Measurements from ENCODE around the gene TSKS. TPM values are rescaled to one million over a fixed set of nuclear protein-coding genes. Genes with fewer than 3 reads are reported as not detected.

TSKS gene
- total RNA-seq, 1 donor from 2014 or later = not detected

- H3K4me1 ChIP-seq = peaks cover 10 to 13% of the 10 kb centered on the region in 2 donors
- H3K9me3 ChIP-seq = no peaks in the 10 kb centered on the region
- intact Hi-C loops (cut with DNase I) = no loop called here
- H3K36me3 ChIP-seq = peaks cover 0 to 9% of the 10 kb centered on the region in 2 donors
- no peak for TF ChIP-seq CTCF (IDR thresholded peaks at IDR 0.05)
- H3K4me3 ChIP-seq = no peak overlapping the region
- no peaks in the 10 kb centered on the region for H3K27me3 ChIP-seq
- no peak for DNase-seq (ENCODE audit: low spot score in 2 of 2)
- H3K27ac ChIP-seq = no peak overlapping the region
Measured at GRCh38 chr19:49771674-49772139, 8.6 kb upstream of the TSKS start.

- Histone ChIP-seq H3K27ac (no peak overlapping the region), H3K36me3 (peaks cover 0 to 3% of the 10 kb centered on the region in 2 donors), H3K4me3 (no peak overlapping the region), H3K4me1 (peaks cover 10 to 16% of the 10 kb centered on the region in 2 donors), H3K9me3 (no peaks in the 10 kb centered on the region), H3K27me3 (no peaks in the 10 kb centered on the region)
- intact Hi-C loops (cut with DNase I) = no loop called here
- DNase-seq (ENCODE audit: low spot score in 2 of 2) = no peak
- TF ChIP-seq CTCF (IDR thresholded peaks at IDR 0.05) = no peak
Measured at GRCh38 chr19:49770529-49770928, 7.4 kb upstream of the TSKS start.

- Histone ChIP-seq H3K36me3 (peaks cover 0 to 3% of the 10 kb centered on the region in 2 donors), H3K9me3 (no peaks in the 10 kb centered on the region), H3K27ac (peak overlapping the region in 1 of 2 donors; percentile 79), H3K4me3 (peak overlapping the region; percentile 73 to 82), H3K4me1 (peaks cover 10 to 16% of the 10 kb centered on the region in 2 donors), H3K27me3 (no peaks in the 10 kb centered on the region)
- TF ChIP-seq CTCF (IDR thresholded peaks at IDR 0.05) = no peak
- DNase-seq (ENCODE audit: low spot score in 2 of 2) = no peak
- intact Hi-C loops (cut with DNase I) = loop anchor here (5.0 kb wide), 1 partner anchor 176 kb away; the partner anchor contains the start of gene PRR12
Measured at GRCh38 chr19:49767967-49768581, 5.0 kb upstream of the TSKS start.

GRCh38 chr19:49767381-49767780, 4.3 kb upstream of the TSKS start:
- Histone ChIP-seq H3K4me1 (peaks cover 10 to 16% of the 10 kb centered on the region in 2 donors), H3K27me3 (no peaks in the 10 kb centered on the region), H3K27ac (peak overlapping the region; percentile 79 to 81), H3K36me3 (peaks cover 0 to 3% of the 10 kb centered on the region in 2 donors), H3K4me3 (peak overlapping the region; percentile 73 to 82), H3K9me3 (no peaks in the 10 kb centered on the region)
- intact Hi-C loops (cut with DNase I) = loop anchor here (5.0 kb wide), 1 partner anchor 175 kb away; the partner anchor contains the start of gene PRR12
- no peak for TF ChIP-seq CTCF (IDR thresholded peaks at IDR 0.05)
- DNase-seq (ENCODE audit: low spot score in 2 of 2) = no peak

- no peaks in the 10 kb centered on the region for H3K27me3 ChIP-seq
- DNase-seq (ENCODE audit: low spot score in 2 of 2) = no peak
- H3K9me3 ChIP-seq = no peaks in the 10 kb centered on the region
- no peak for TF ChIP-seq CTCF (IDR thresholded peaks at IDR 0.05)
- H3K4me3 ChIP-seq = peak within 1 kb of the TSS; percentile 73 to 82
- intact Hi-C loops (cut with DNase I) = loop anchor here (1.0 to 5.0 kb wide), 8 partner anchors 46 to 280 kb away; partner anchors contain the start of genes FUZ, PRR12, RPL13A and RRAS
- peaks cover 0 to 3% of the 10 kb centered on the region in 2 donors for H3K36me3 ChIP-seq
- peaks cover 10 to 16% of the 10 kb centered on the region in 2 donors for H3K4me1 ChIP-seq
- H3K27ac ChIP-seq = peak within 1 kb of the TSS; percentile 80 to 87
Measured at GRCh38 chr19:49766930-49767299, 3.8 kb upstream of the TSKS start, which contains the start of gene AP2A1. Gene AP2A1 (plus strand): TSS chr19:49767001. CDS start chr19:49767134, 133 bp downstream.

Measured in ascending aorta (tissue), 2 donors.